IPS-18a (cell line): Measurements from ENCODE around the gene CDK14.

Source experiments
- H3K27ac ChIP-seq: one replicate; pipeline ENCODE4 v1.5.1; 2013; ENCODE audit warnings: low read length
- H3K27me3 ChIP-seq: one replicate; pipeline ENCODE4 v1.6.1; 2013; ENCODE audit warnings: mild to moderate bottlenecking, low read length; ENCODE audit not compliant: control insufficient read depth, insufficient read depth
- H3K36me3 ChIP-seq: one replicate; pipeline ENCODE4 v1.6.1; 2013; ENCODE audit warnings: low read depth, low read length; ENCODE audit not compliant: control insufficient read depth
- H3K4me1 ChIP-seq: one replicate; pipeline ENCODE4 v1.6.1; 2013; ENCODE audit warnings: low read depth, low read length; ENCODE audit not compliant: control insufficient read depth
- H3K4me3 ChIP-seq: one replicate; pipeline ENCODE4 v1.5.1; 2013; ENCODE audit warnings: low read length
- H3K9ac ChIP-seq: one replicate; pipeline ENCODE4 v1.6.1; 2013; ENCODE audit warnings: mild to moderate bottlenecking, low read length, moderate library complexity
- H3K9me3 ChIP-seq: one replicate; pipeline ENCODE4 v1.6.1; 2013; ENCODE audit warnings: low read depth, low read length; ENCODE audit not compliant: control insufficient read depth

Gene CDK14

DNA sequence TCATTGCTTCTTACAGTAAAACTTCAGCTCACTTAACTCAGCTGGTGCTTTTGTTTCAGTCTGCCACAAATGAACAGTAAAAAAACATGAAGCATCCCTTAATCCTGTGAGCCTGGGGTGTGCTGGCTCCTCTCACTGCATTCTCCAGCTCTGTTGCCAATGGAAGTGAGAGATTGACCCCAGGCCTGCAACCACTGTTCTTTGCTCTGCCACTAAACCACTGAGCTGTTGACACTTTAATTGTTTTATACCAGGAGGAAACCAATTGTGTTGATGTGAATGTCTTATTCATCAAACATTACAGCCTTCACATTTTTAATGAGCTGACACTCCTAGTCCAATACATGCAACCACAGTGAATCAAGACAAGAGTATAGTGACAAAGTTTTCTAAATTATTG is 598.7 kb downstream of the CDK14 start:
- H3K36me3 ChIP-seq = no peaks in the 10 kb centered on the region
- no peaks in the 10 kb centered on the region for H3K27me3 ChIP-seq
- H3K9ac ChIP-seq = no peak overlapping the region
- H3K4me3 ChIP-seq = no peak overlapping the region
- no peaks in the 10 kb centered on the region for H3K4me1 ChIP-seq
- no peak overlapping the region for H3K27ac ChIP-seq
- no peaks in the 10 kb centered on the region for H3K9me3 ChIP-seq

DNA sequence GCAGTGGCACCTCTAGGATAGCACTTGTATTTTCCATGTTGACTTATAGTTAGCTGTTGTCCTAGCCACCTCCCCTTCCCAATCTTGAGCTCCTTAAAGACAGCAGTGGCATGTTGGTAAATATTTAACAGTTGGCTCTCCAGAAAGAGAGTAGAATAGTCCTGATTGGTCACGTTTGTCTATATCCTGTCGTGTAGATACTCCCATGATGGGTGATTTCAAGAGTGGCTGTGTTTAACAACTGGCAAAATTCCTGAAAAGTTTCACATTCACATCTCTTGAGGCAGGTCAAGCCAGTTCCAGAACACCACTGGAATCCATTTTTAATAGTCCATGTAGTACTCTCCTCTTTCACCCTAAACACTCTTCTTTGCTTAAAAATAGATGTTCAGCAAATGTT is 599.9 kb downstream of the CDK14 start:
- H3K4me1 ChIP-seq = no peaks in the 10 kb centered on the region
- H3K9me3 ChIP-seq = no peaks in the 10 kb centered on the region
- H3K9ac ChIP-seq = no peak overlapping the region
- H3K36me3 ChIP-seq = no peaks in the 10 kb centered on the region
- H3K27me3 ChIP-seq = no peaks in the 10 kb centered on the region
- H3K4me3 ChIP-seq = no peak overlapping the region
- H3K27ac ChIP-seq = no peak overlapping the region

DNA sequence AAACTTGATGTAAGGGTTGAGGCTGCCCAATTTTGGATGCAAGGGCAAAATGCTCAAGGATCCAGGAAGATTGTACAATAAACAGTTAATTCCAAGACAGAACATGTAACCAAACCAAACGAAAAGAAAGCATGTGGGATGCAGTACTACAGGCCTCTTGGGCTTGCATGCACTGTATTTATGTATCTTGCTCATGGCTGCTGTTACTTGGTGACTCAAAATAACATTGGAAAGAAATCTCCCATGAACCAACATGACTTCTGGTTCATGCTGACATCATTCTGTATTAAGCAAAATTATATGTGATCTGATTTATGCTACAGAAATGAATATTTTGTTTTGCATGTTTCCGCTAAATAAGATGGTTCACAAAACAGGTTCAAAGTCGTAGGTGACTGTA is 602.2 kb downstream of the CDK14 start:
- no peaks in the 10 kb centered on the region for H3K36me3 ChIP-seq
- H3K4me3 ChIP-seq = no peak overlapping the region
- no peaks in the 10 kb centered on the region for H3K27me3 ChIP-seq
- H3K27ac ChIP-seq = no peak overlapping the region
- H3K4me1 ChIP-seq = no peaks in the 10 kb centered on the region
- H3K9me3 ChIP-seq = no peaks in the 10 kb centered on the region
- H3K9ac ChIP-seq = no peak overlapping the region

DNA sequence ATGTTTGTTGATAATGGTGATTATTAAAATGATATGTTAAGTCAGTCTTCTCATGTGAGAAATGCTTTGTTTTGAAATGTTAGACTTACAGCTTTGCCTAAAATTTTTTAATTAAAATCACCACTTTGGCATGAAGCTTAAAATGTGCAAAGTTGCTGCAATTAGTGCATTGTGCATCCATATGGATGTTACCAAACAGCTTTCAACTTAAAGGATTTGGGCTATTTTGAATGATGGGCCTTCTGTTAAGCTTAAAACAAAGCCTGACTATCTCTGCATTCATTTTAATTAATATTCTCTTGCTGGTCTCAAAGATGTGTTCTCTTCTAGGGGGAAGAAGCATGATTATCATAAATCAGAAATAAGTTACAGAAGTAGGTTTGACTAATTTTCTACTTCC is 603.5 kb downstream of the CDK14 start:
- no peak overlapping the region for H3K27ac ChIP-seq
- H3K9ac ChIP-seq = no peak overlapping the region
- H3K36me3 ChIP-seq = no peaks in the 10 kb centered on the region
- H3K9me3 ChIP-seq = no peaks in the 10 kb centered on the region
- H3K4me3 ChIP-seq = no peak overlapping the region
- no peaks in the 10 kb centered on the region for H3K4me1 ChIP-seq
- no peaks in the 10 kb centered on the region for H3K27me3 ChIP-seq

DNA sequence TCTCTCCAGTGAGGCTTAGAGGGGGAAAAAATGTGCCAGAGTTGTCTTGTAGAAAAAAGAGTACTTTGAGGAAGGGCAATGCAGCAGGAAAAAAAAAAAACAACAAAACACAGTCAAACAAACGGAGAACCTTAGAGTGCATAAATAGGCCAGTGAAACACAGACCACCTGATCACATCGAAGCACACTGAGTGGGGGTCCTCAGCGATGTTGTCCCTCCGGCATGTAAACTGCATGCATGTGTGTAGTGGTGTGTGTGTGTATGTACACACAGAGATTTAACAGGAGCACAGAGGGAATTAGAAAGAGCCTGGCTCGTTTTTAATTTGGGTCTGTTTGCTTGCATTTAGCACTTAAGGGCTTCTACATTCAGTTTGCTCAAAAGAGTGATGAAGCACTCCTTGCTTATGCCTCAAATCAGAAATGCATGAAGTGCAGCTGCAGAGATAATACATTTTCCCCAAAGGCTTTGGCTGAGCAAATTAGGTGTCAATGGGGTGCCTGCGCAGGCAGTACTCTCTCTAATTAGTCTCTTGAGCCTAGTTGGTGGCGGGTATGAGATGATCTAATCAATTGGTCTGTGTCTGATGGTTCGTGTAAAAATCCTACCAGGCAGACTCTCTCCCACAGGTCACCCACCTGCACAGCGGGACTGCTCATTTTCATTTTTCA is 605.5 kb downstream of the CDK14 start:
- Histone ChIP-seq H3K27me3 (no peaks in the 10 kb centered on the region), H3K9me3 (no peaks in the 10 kb centered on the region), H3K36me3 (no peaks in the 10 kb centered on the region), H3K9ac (no peak overlapping the region), H3K27ac (no peak overlapping the region), H3K4me3 (no peak overlapping the region), H3K4me1 (no peaks in the 10 kb centered on the region)

DNA sequence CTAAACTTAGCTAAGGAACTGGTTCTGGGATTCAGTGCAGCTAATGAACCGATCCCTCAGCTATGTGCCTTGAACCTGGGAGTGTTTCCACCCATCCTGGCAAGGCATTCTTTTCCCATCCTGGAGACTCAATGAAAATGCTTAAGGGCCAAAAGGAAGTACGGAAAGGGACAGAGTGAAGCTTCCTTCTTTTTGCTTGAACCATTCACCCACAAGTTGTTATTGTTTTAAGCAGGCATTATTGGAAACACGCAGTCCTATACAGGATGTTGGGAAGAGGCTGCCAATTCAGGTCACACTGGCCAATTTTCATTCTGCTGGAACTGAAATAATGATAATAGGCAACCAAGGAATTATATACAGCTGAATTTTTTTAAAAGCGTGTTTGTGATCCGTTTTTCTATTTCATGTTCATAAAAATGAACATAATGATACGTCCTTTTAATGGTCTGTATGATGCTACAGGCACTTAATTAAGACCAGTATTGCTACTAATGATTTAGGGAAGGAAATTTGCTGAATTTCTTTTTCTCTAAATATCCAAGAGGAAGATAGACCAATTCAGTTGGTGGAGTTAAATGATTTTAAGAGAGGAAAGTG is 610.3 kb downstream of the CDK14 start:
- Histone ChIP-seq H3K27me3 (no peaks in the 10 kb centered on the region), H3K4me3 (no peak overlapping the region), H3K9ac (no peak overlapping the region), H3K36me3 (no peaks in the 10 kb centered on the region), H3K9me3 (no peaks in the 10 kb centered on the region), H3K4me1 (no peaks in the 10 kb centered on the region), H3K27ac (no peak overlapping the region)

DNA sequence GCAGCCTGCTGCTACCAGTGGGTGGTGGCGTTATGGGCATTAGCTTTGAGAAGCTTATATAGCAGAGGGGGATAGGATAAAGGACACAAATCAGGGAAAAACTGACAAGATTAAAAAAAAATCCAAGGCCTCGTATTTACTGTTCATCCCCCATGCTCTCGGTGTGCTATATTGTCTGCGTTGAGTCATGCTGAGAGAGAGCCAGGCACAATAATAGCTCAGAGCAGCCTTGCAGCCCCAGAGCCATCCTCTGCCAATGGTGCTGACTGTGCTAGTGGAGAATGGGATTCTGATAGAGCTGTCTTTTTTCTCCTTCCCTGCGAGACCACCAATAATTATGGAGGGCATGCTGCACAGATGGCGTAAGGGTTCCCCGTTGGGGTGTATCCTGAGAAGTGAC is 616.5 kb downstream of the CDK14 start:
- no peaks in the 10 kb centered on the region for H3K9me3 ChIP-seq
- H3K4me3 ChIP-seq = no peak overlapping the region
- H3K27me3 ChIP-seq = no peaks in the 10 kb centered on the region
- H3K9ac ChIP-seq = no peak overlapping the region
- no peaks in the 10 kb centered on the region for H3K36me3 ChIP-seq
- no peak overlapping the region for H3K27ac ChIP-seq
- peaks cover 8% of the 10 kb centered on the region for H3K4me1 ChIP-seq

DNA sequence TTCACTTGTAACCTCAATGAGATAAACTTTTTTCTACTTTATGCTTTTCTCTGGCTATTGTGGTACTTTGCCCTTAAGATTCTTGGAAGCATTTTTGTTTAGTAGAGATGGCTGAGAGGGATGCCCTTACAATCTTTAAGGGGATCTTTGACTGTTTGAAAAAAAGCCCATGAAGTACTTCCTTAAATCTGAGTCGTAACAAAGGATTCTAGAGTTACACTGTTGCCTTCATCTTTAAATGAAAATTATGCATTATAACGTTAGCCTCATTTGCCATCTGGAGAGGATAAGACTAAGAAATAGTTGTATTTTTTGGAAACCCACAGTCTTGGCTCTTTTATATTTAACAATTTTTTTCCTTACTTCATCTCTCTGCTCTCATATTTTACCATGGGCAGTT is 630.3 kb downstream of the CDK14 start:
- Histone ChIP-seq H3K4me1 (peaks cover 4% of the 10 kb centered on the region), H3K27me3 (no peaks in the 10 kb centered on the region), H3K9ac (no peak overlapping the region), H3K4me3 (no peak overlapping the region), H3K36me3 (no peaks in the 10 kb centered on the region), H3K27ac (no peak overlapping the region), H3K9me3 (no peaks in the 10 kb centered on the region)

DNA sequence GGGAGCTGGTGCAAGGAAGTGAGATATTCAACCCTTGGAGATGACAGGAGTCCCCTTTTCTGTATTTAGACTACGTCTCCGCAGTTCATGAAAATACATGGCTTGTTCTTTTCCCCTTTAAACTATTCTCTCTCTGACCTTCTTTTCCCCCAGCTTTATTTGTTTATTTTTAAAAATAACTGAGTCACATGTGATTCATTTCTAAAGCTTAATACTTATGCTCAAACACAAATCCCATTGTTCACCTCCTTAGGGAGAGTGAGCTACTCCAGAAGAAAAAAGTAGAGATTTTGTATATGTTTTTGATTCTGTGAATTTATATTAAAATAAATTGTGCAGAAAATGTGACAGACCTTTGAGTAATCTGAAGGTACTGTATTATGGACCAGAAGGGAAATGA is 632.2 kb downstream of the CDK14 start:
- H3K36me3 ChIP-seq = no peaks in the 10 kb centered on the region
- H3K9ac ChIP-seq = no peak overlapping the region
- no peak overlapping the region for H3K27ac ChIP-seq
- peaks cover 4% of the 10 kb centered on the region for H3K4me1 ChIP-seq
- no peaks in the 10 kb centered on the region for H3K27me3 ChIP-seq
- no peak overlapping the region for H3K4me3 ChIP-seq
- no peaks in the 10 kb centered on the region for H3K9me3 ChIP-seq

DNA sequence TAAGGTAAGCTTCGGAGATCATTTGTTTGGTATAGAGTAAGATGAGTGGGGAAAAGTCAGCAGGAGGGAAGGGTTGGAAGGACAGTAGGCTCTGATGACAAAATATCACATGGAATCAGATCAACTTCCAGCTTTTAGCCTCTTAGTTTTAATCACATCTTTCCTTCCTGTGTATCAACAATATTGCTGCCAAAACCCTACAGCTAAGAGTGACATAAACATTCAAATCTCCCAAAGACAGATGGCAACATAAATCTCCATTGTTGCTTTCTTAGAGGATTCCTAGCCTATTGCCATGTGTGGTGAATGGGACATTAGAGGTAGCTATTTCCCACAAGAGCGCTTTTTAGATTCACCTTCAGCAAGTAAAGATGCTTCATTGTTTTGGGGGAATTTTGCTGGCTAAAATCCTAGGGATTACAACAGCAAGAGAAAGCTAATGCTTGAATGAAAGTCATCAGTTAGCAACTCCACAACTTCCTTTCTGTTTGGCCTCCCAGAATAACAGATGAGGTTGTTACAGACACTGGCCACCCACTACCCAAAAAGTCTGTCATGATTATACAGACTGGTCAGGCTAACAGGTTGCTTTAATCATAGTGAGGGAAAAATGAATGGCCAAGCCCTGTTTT is 632.9 kb downstream of the CDK14 start:
- H3K27ac ChIP-seq = no peak overlapping the region

DNA sequence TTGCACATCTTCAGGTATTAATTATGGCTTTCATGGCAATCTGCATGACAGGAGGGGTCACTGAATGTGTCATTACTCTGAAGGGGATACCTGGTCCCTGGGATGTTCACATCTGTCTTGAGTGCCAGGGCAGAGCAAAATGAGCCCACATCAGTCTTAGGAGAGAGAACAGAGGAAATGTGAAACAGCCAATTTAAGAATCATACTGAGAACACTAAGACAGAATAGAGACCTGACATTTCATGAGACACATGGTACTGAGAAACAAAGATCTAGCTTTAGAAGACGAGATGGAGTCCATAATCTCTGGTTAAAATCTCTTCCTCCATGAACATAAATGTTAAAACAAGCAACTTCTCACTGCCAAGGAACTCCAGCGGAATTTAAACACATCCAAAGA is 634.0 kb downstream of the CDK14 start:
- no peak overlapping the region for H3K4me3 ChIP-seq
- H3K36me3 ChIP-seq = no peaks in the 10 kb centered on the region
- no peak overlapping the region for H3K9ac ChIP-seq
- no peaks in the 10 kb centered on the region for H3K9me3 ChIP-seq
- no peak overlapping the region for H3K27ac ChIP-seq
- peaks cover 4% of the 10 kb centered on the region for H3K4me1 ChIP-seq
- no peaks in the 10 kb centered on the region for H3K27me3 ChIP-seq

More for the DNA sequence above, 632.9 kb downstream of the CDK14 start:
- Histone ChIP-seq H3K4me3 (no peak overlapping the region), H3K27me3 (no peaks in the 10 kb centered on the region), H3K9me3 (no peaks in the 10 kb centered on the region), H3K4me1 (peaks cover 4% of the 10 kb centered on the region), H3K9ac (no peak overlapping the region), H3K36me3 (no peaks in the 10 kb centered on the region)

DNA sequence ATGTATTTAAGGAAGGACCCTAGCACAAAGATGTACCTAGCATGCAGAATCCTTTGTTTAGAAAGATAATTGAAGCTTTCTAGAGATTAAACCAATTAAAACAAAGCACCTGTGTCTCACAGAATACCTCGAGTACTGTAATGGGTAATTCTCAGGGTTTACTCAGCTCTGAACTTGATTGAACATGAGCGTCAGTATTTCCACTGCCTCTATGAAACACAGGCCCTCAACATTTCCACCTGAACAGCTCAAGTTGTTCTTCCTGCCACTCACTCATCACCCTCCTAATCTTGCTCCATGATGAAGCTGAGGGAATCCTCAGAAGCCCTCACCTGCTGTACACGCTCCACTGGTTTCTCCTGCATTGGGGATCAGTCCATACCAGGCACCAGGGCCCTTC is 634.4 kb downstream of the CDK14 start:
- Histone ChIP-seq H3K27ac (no peak overlapping the region), H3K9ac (no peak overlapping the region), H3K4me1 (peaks cover 4% of the 10 kb centered on the region), H3K9me3 (no peaks in the 10 kb centered on the region), H3K27me3 (no peaks in the 10 kb centered on the region), H3K36me3 (no peaks in the 10 kb centered on the region), H3K4me3 (no peak overlapping the region)
